Activated CD8-positive, alpha-beta memory T cell treated with anti-CD3 and anti-CD28 coated beads, Interleukin-2, amount 50 U/mL, for 1 hour (primary cell): ENCODE measurements around the gene COX7A2L.
"Not testable (repeated sequence)": the region's sequence is repeated elsewhere in the genome, so short reads cannot be mapped to it uniquely, and the experiment has no call there.

ENCODE experiments used
- DNase-seq: peaks from one replicate; pipeline ENCODE4 v3.0.0-alpha.2; 2020; ENCODE audit errors: extremely low read depth

COX7A2L gene

GRCh38 chr2:42360890-42361727 is at the start of gene COX7A2L:
Gene COX7A2L, minus strand, starts transcription at chr2:42361217. Its CDS starts 56 bp downstream, at chr2:42361161.
- DNase-seq = peak; percentile 89

- no peak for DNase-seq
Measured at GRCh38 chr2:42408009-42408408, 47.0 kb upstream of the COX7A2L start.

GRCh38 chr2:42407476-42407875 is 46.5 kb upstream of the COX7A2L start:
- no peak for DNase-seq

GRCh38 chr2:42404676-42405075 is 43.7 kb upstream of the COX7A2L start:
- DNase-seq = no peak

- DNase-seq = no peak
Measured at GRCh38 chr2:42401773-42402172, 40.8 kb upstream of the COX7A2L start.

GRCh38 chr2:42398052-42398451 is 37.0 kb upstream of the COX7A2L start:
- DNase-seq = not testable (repeated sequence)

GRCh38 chr2:42393320-42393719 is 32.3 kb upstream of the COX7A2L start:
- DNase-seq = not testable (repeated sequence)

GRCh38 chr2:42392191-42392590 is 31.2 kb upstream of the COX7A2L start:
- DNase-seq = no peak

GRCh38 chr2:42390401-42390969 is 29.5 kb upstream of the COX7A2L start:
- no peak for DNase-seq

GRCh38 chr2:42386682-42387081 is 25.7 kb upstream of the COX7A2L start:
- DNase-seq = no peak

- no peak for DNase-seq
Measured at GRCh38 chr2:42385225-42385624, 24.2 kb upstream of the COX7A2L start.

GRCh38 chr2:42383855-42384530 is 23.0 kb upstream of the COX7A2L start:
- DNase-seq = no peak

- DNase-seq = no peak
Measured at GRCh38 chr2:42382144-42382543, 21.1 kb upstream of the COX7A2L start.

GRCh38 chr2:42380026-42380425 is 19.0 kb upstream of the COX7A2L start:
- not testable (repeated sequence) for DNase-seq

- DNase-seq = no peak
Measured at GRCh38 chr2:42378415-42378814, 17.4 kb upstream of the COX7A2L start.

- DNase-seq = no peak
Measured at GRCh38 chr2:42376758-42377157, 15.7 kb upstream of the COX7A2L start.

GRCh38 chr2:42372474-42373200 is 11.6 kb upstream of the COX7A2L start:
- DNase-seq = no peak

GRCh38 chr2:42371611-42372473 is 10.8 kb upstream of the COX7A2L start:
- DNase-seq = no peak

GRCh38 chr2:42369532-42370229 is 8.7 kb upstream of the COX7A2L start:
- no peak for DNase-seq

- no peak for DNase-seq
Measured at GRCh38 chr2:42368817-42369531, 8.0 kb upstream of the COX7A2L start.
